Activated T-cell treated with anti-CD3 and anti-CD28 coated beads for 24 hours (primary cell): ENCODE results near the gene ASAH2.
"Not testable (repeated sequence)": the region's sequence is repeated elsewhere in the genome, so short reads cannot be mapped to it uniquely, and the experiment has no call there.

Source experiments
- DNase-seq: peaks from one replicate; pipeline ENCODE4 v3.0.0-alpha.2; 2020; ENCODE audit warnings: low read depth

The ASAH2 gene

DNA sequence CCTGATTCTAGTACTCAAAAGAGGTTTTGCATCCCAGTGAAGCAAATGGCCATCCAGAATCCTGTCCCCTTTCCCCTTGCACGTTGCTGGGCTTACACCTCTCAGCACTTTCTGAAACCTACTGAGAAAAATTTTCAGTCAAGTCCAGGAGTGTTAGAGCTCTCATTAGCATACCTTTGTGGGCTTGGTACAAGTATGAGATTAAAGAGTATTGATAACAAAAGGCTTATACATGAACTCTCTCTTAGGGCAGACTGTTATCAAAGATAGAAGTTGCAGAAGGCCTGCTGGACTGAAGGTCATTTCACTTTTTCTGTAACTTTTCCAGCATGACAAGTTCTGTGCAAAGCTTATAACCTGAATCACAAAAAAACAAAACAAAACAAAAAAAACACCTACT is at the start of gene ASAH2:
ASAH2 (minus strand) TSS at position 123 of the 400 bp plus-strand sequence. CDS start 2,906 bp downstream, outside the sequence.
- DNase-seq = no peak

DNA sequence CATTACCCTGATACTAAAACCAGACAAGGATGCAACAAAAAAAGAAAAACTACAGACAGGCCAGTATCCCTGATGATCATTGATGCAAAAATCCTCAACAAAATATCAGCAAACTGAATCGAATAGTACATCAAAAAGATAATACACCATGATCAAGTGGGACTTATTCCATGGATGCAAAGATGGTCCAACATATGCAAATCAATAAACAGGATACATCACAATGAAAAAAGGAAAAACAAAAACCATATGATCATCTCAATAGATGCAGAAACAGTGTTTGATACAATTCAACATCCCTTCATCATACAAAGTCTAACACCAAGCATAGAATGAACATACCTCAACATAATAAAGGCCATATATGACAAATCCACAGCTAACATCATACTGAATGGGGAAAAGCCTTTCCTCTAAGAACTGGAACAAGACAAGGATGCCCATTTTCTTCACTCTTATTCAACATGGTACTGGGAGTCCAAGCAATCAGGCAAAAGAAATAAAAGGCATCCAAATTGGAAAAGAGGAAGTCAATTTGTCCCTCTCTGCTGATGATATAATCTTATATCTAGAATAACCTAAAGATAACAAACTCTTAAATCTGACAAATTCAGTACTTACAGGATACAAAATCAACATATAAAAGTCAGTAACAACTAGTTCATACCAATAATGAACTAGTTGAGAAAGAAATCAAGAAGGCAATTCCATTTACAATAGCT is 48.8 kb upstream of the ASAH2 start:
- DNase-seq = no peak

DNA sequence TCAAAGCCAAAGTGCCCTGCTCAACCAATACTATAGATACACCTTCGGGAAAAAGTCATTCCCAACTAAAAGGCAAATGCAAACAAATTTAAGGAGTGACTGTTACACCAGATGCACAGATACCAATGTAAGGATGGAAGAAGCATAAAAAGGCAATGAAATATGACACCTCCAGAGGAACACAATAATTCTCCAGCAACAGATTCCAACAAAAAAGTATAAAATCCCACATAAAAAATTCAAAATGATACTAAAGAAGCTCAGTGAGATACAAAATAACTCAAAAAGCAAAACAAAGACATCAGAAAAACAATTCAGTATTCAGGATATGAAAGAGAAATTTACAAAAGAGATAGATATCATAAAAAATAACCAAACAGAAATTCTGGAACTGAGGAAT is 44.1 kb upstream of the ASAH2 start:
- no peak for DNase-seq

DNA sequence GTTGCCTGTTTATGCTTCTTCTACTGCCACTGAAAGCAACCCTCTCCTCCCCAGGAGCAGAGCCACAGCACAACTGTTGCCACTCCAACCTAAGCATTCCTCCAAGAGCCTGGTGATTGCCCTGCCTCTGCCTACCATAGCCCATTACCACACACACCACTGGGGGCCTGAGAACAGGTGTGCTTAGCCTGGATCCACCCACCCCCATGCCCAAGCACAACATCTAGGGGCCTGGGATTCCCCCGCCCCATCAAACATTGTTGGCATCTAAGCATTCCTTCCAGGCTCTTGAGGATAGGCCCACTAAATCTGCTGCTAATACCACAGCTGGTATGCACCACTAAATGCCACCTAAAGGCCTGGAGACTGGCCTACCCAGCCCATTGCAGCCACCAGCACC is 43.3 kb upstream of the ASAH2 start:
- no peak for DNase-seq

DNA sequence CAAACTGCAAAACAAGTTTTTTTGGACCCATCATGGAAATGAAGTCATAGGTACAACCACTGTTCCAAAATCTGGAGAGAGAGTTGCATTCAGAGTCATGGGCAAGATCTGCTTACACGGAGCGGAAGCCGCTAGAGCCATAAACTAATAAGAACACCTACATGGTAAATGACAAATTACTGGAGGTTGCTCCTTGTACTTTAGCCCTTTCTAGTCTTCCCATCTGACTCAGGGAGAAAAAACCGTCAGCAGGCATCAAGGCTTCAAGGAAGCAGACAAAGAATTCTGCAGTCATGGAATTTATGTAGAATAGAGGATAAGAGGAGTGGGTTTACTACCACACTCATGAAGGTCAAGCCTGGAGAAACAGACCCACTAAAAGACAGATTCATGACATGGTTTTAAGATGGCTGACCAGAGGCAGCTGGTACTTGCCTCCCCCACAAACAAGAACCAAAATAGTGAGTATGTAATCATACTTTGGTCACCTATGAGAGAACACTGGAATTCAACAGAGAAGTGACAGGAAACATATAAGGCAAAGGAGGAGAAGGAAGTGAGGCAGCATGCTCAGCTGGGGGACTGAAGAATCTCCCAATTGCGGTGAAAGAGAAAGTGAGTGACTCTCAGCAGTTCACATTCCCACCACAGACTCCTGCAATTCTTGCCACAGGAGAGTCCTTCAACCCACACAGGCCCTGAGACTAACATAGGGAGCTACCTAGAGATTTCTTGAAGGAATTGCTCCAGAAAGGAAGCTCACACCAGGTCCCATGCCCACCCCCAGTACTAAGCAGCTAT is 42.4 kb upstream of the ASAH2 start:
- DNase-seq = no peak

DNA sequence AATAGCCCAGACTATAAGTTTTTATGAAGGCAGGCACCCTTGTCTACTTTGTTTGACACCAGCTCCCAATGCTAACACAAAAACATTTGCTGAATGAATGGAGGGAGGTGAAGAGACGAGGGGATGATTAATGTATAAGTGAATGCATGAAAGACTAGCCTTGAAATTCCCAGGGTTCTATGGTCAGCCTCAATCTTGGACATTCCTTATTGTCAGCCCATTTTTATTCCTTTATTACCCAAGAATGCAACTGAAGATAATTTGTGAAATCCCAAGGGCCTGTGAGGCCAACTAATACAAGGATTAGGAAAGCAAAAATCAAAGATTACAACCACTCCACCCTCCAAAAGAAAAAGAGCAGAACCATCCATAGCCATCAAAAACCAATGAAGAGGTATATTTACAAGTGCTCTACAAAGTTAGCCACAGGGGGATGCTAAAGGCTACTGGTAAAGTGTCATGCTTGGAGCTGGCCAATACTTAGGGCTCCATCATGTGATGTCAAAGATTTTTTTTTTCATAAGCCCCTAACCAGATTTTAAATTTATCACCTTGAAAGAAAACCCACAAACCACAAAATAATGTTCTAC is 40.0 kb upstream of the ASAH2 start:
- no peak for DNase-seq

DNA sequence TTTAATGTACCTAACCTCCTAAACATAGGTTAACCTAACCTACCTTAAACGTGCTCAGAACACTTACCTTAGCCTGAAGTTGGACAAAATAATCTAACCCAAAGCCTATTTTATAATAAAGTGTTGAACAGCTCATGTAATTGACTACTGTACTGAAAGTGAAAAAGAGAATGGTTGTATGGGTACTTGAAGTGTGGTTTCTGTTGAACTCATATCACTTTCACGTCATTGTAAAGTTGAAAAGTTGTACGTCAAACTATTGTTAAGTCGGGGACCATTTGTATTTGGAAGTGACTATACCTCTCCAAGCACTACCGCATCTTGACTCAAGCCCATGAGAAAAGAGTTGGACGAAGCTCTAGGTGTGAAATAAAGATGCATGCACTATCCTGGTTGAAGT is 37.9 kb upstream of the ASAH2 start:
- DNase-seq = no peak

DNA sequence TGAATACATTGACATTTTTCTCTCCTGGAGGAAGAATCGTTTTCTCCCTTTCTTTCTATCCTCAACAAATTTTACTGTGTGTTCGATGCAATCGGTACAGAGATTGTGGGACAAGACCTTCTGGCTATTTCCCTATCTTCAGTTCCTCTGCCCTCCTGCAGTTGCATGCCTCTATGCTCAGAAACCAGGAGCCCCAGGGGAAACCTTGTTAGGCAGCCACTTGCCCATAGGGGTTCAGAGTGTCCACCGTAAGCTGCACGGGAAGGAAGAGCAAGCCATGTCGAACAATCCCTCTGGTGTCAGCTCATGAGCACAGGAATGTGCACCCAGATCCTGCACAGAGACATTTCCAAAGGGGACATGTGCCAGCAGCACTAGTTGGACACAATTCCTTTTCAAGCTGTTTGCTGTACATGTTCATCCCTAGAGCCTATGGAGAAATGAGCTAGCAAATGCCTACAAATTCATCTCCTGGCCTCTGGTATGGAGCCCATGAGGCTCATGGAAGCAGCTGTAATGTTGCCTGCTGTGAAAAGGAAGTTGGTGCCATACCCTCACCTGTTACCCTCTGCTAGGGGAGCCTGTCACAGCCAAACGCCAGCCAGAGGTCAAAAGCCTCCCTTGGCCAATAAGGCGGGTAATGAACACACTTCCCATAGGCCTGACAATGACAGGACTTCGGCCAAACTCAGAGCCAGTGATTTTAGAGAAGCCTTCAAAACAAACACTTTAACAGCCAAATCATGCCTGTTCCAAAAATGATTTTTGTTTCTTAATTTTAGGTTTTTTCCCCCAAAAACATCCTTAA is 35.9 kb upstream of the ASAH2 start:
- DNase-seq = no peak

DNA sequence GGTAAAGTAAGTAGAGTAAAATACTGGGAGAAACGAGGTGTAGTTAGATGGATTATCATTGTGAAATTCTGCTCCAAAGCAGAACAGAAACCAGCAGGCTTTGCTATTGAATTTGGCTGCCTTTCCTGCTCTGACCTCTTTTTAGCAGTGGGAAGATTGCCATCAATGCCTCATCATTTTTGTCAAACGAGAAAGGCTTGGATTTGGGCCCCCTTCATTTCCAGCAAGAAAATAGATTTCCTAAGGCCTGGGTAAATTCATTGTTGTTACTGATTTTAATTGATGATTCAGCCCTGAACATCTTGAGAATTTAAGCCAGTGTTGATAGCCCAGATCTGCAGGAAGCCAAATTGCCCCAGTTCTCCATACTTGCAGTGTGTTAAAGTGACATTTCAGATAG is 35.2 kb upstream of the ASAH2 start:
- no peak for DNase-seq

DNA sequence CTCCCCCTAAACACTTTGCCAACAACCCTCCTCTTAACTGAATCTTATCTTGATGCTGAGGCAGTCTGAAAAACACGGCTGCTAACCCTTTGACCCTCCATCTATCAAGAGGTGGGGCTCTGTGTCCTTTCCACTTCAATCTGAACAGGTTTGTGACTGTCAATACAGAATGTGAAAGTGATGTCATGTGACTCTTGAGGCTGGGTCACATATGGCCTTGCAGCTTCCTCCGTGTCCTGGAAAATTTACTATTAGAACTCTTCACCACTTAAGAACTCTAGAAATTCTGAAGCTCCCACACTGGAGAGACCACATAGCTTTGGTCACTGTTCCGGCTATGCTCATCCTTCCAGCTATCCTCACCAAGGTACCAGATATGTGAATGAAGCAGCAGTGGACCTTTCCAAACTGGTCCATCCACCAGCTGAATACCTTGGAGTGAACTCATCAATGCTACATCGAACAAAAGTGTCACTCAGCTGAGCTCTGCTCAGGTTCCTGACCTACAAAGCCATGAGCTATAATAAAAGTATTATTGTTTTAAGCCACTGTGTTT is 30.7 kb upstream of the ASAH2 start:
- no peak for DNase-seq

DNA sequence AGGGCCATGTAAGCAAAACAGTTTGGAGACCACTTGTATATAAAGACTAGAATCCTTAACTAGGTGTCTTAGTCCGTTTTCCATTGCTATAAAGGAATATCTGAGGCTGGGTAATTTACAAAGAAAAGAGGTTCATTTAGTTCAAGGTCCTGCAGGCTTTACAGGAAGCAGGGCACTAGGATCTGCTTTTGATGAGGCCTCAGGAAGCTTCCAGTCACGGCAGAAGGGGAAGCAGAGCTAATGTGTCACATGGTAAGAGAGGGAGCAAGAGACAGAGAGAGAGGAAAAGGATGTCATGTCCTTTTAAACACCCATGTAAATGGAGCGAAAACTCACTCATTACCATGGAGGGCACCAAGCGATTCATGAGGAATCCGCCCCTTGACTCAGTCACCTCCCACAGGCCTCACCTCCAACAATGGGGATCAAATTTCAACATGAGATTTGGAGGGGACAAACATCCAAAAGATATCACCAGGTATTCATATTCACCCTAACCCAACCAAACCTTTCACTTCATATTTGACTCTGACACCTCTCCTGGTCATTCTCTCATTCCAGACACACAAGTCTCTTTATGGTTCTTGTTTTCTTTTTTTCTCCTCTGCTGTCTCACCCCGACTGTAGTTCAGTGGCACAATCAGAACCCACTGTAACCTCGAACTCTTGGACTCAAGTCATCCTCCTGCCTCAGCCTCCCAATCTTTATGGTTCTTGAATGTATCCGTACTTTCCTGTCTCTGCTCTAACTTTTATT is 30.1 kb upstream of the ASAH2 start:
- DNase-seq = no peak

DNA sequence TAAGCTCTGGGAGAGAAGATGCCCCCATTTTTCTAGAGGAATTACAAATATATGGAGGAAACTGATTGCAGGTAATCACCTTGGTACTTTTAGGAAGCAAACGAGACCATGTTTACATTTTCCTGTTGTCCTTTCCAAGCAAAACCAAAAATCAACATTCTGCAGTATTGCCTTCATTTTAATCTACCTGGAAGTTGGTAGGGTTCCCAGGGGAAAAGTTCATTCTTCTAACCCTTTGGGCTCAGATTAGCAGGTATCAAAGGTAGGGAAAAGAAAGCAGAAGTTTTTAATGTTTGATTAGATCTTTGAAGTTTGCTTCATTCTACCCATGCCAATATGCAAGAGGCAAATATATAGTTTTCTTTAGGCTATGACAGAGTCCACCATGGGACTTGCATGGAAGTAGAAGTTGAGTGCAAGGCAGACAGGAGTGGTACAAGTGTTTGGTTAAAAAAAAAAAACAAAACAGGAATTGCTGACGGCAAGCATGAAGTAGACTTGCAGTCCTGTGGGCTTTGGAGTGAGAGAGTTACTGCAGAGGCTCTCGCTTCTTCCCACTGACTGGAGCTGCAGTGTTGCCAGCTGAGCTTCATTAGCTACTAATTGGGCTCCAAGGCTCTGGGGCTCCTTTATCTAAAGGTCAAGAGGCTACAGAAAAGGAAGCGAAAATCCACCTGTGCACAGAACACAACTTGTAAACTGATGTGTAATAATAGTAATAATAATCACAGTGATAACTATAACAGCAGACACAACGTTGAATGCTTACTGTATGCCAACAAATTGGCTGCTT is 28.9 kb upstream of the ASAH2 start:
- DNase-seq = no peak

DNA sequence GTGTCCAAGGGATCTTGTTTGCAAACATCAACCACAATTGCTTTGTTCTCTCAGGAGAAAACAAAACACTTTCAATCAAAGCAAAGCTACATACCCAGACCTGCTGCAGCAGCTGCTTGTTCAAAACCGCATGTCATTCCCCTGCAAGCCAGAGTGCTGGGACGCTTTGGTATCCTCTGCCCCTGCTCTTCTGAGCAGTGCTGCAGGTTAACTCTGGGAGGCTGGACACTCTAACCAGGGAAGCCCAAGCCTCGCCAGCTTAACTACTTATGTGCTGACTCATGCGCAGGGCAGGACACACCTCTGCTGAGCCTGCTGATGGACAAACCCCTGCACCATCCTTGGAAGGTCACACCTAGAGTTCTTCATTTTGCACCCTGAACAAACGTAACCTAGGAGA is 28.2 kb upstream of the ASAH2 start:
- no peak for DNase-seq

DNA sequence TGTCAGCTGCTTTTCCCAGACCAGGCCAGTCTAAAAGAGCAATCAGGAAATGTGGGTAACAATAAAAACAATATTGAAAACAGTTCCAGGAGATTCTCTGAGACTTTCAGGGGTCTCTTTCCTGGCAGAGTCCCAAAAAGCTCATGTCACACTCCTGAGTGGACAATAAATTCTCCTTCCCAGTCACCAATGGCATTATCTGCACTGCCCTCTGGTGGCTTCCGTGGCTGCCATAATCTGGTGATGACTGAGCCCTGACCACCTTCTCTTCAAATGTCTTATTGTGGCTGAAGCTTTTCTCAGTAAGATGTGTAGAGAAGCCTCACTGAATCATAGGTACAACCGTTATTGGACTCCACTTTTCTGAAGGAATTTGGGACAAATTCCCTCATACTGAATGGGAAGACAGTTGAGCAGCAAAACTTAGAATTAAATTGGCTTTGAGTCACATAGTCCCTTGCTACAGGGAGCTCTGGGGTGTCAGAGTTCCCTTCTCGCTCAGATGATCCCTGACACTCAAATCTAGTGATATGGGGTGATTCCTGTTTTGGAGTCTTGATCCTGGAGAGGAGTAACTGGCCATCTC is 24.4 kb upstream of the ASAH2 start:
- DNase-seq = peak; percentile 7

DNA sequence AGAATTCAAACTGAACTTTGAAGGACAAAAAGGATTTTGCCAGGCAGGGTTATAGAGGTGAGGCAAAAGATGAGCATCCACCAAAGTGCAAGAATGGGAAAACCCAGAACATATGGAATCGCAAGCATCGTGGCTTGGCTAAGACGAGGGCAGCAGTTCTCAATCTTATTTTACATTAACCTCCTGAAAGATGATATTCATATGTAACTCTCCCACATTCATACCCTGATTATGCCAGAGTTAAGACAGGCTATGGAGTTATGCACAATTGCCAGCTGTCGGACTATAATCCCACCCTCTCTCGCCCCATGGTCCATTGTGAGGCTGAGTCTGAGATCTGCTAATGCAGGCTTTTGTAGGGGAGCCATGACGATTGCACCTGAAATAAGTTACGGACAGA is 21.2 kb upstream of the ASAH2 start:
- DNase-seq = no peak

DNA sequence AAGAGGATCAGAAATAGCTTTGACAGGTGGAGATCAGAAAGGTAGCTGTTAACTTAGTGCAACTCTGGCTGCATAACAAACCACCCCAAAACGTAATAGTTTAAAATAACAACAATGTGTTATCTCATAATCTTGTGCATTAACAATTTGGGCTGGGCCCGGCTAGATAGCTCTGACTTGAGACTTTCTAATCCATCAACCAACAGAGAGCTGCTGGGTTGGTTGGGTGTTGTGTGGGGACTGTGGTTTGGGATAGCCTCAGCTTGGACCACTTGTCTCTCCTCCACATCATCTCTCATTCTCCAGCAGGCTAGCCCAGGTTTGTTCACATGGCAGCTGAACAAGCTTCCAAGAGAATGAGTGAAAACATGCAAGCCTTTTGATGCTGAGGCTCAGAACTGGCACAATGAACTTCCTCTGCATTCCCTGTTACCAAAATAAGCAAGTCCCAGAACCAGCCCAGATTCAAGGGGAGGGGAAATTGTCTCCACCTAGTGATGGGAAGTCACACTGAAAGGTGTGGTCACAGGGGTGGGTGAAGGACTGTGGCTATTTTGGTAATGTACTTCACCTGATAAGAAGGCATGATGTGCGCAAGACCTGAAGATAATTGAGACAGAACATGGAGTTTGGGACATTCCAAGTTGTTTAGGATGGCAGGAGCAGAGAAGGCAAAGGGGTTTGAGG is 20.4 kb upstream of the ASAH2 start:
- DNase-seq = no peak

DNA sequence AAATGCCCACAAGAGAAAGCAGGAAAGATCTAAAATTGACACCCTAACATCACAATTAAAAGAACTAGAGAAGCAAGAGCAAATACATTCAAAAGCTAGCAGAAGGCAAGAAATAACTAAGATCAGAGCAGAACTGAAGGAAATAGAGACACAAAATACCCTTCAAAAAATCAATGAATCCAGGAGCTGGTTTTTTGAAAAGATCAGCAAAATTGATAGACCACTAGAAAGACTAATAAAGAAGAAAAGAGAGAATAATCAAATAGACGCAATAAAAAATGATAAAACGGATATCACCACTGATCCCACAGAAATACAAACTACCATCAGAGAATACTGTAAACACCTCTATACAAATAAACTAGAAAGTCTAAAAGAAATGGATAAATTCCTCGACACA is 16.6 kb upstream of the ASAH2 start:
- not testable (repeated sequence) for DNase-seq

DNA sequence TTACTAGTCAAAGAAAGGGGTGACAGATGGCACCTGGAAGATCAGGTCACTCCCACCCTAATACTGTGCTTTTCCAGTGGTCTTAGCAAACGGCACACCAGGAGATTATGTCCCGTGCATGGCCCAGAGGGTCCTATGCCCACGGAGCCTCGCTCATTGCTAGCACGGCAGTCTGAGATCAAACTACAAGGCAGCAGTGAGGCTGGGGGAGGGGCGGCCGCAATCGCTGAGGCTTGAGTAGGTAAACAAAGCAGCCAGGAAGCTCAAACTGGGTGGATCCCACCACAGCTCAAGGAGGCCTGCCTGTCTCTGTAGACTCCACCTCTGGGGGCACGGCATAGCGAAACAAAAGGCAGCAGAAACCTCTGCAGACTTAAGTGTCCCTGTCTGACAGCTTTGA is 11.3 kb upstream of the ASAH2 start:
- DNase-seq = not testable (repeated sequence)

DNA sequence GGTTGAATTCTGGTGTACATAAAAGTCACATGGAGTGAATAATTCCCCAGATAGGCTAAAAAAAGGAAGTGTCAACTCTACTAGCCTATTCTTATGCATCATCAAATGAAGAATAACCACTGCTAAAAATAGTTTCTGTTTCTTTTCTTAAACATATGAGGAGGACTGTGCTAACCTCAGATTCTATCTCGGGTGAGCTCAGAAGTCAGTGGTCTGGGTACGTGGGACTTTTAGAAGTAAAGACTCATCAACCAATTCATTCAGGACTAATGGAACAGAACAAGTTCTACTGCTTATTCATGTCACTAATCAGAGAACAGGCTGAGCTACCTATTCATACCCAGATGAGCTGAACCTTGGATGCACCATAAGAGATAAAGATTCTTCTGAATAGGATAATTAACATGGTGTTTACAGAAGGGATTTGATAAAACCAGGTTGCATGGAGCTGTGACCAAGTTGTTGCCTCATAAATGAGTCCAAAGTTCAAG is 9.5 kb upstream of the ASAH2 start:
- DNase-seq = peak; percentile 3
